WI38 (cell line): ENCODE measurements around the gene AK8.

ENCODE experiments used
- H3K4me3 ChIP-seq: 2 replicates; pipeline ENCODE4 v1.5.1; 2011; ENCODE audit warnings: low read depth, mild to moderate bottlenecking, control low read depth, low read length
- TF ChIP-seq, protein P1 (sequence below): IDR thresholded peaks from 2 replicates; pipeline ENCODE4 v1.5.1; 2012; ENCODE audit warnings: low read depth, mild to moderate bottlenecking, control low read depth, low read length

The AK8 gene

DNA sequence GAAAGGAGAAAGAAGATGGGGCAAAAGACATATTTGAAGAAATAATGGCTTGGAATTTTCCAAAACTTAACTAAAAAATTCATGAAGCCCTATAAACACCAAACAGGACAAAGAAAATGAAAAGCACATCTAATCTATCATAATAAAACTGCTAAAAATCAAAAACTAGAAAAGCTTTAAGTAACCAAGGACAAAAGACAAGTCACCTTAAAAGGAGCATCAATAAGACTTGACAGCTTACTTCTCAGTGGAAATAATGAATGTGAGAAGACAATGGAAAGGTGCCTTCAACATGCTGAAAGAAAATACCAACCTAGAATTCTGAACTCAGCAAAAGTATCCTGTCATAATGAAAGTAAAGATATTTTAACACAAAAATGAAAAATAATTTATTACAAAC, 180.9 kb downstream of the AK8 start:
- H3K4me3 ChIP-seq = no peak overlapping the region
- TF ChIP-seq, protein P1, sequence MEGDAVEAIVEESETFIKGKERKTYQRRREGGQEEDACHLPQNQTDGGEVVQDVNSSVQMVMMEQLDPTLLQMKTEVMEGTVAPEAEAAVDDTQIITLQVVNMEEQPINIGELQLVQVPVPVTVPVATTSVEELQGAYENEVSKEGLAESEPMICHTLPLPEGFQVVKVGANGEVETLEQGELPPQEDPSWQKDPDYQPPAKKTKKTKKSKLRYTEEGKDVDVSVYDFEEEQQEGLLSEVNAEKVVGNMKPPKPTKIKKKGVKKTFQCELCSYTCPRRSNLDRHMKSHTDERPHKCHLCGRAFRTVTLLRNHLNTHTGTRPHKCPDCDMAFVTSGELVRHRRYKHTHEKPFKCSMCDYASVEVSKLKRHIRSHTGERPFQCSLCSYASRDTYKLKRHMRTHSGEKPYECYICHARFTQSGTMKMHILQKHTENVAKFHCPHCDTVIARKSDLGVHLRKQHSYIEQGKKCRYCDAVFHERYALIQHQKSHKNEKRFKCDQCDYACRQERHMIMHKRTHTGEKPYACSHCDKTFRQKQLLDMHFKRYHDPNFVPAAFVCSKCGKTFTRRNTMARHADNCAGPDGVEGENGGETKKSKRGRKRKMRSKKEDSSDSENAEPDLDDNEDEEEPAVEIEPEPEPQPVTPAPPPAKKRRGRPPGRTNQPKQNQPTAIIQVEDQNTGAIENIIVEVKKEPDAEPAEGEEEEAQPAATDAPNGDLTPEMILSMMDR = no peak

DNA sequence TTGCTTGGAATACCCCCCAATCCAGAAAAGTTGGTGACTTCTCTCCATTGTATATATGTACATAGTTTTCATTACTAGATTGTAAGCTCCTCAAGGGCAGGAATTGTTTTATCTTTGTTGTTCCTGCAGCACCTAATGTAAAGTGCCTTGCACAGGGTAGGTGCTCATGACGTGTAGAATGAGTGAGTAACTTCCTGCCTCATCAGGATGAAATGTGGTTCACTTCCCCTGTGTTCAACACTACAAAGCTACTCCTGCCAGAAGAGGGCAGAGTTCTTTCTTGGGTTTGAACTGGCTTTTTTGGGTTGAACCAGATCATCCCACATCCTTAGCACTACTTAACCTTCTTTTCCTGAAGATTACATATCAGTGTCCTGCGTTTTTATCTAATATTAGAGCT, 183.9 kb downstream of the AK8 start:
- no peak overlapping the region for H3K4me3 ChIP-seq
- TF ChIP-seq, protein P1 = no peak

DNA sequence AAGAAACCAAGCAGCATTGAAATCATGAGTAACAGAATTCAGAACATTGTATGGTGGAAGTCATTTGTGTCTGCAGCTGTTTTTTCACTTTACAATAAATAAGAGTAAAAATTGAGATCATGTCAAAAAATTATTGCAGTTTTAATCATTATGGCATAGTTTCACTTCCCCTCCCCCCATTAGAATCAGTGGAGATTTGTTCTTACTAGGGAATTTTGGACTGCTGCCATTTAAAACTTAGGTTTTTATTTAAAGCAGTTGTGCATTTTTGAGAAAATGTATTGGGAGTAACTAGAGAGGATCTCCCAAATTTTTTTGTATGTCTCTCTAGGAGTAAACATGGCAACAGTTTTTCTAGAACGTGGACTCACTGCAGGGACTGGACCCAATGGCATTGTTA, 187.4 kb downstream of the AK8 start:
- TF ChIP-seq, protein P1 = no peak
- no peak overlapping the region for H3K4me3 ChIP-seq

DNA sequence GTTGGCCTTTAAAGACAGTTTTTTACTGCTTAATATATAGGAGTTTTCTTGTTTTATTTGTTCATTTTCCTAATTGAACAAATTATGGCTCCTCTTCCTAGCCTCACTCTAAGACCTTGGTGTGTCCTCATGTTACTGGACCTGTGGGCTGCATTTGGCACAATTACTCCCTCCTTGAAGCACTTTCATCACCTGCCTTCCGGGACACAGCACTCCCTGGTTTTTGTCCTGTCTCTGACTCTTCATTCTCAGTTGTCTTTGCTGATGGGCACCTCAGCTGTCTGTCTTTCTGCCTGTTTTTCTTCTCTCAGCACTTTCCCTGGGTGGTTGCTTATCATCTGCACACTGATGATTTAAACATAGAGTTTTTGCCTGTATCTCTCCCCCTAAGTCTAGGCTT, 194.2 kb downstream of the AK8 start:
- H3K4me3 ChIP-seq = no peak overlapping the region
- TF ChIP-seq, protein P1 = no peak

GRCh38 chr9:132681561-132681960, 196.5 kb downstream of the AK8 start:
- no peak overlapping the region for H3K4me3 ChIP-seq
- TF ChIP-seq, protein P1 = no peak

DNA sequence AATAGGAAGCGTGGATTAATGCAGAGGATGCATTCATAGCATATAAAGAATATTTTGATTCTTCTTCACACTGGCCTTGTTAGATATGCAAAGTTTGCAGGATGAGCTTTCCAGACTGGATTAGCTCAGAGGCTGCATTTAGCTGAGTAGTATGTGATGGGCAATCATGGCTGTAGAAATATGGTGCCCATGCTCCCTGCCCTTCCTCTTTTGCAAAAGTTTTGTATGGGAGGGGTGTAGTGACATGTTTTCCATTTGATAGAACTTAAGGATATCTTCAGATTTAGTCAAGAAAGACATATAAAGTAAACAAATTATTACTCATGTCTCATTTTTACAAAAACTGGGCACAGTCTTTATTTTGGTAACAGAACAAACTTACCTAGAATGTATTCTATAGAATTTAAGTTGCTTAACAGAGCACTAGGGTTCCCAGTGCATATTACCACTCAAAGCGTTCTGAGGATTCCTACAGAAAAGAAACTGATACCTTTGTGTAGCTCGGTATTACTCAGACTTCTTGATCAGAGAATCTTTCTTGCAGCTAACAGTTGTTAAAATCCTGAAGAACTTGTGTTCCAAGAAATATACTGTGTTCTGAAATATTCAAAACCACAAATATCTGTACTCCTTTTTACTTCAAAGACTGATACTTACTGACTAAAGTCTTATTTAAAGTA, 198.0 kb downstream of the AK8 start:
- TF ChIP-seq, protein P1 = no peak
- no peak overlapping the region for H3K4me3 ChIP-seq

DNA sequence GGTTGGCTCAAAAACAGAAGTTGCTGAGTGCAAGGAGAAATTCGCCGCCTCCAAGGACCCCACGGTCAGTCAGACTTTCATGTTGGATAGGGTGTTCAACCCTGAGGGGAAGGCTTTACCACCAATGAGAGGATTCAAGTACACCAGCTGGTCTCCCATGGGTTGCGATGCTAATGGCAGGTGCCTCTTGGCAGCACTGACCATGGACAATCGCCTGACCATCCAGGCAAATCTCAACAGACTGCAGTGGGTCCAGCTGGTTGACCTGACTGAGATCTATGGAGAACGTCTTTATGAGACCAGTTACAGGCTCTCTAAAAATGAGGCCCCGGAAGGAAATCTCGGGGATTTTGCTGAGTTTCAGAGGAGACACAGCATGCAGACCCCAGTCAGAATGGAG, 200.1 kb downstream of the AK8 start:
- TF ChIP-seq, protein P1 = no peak
- H3K4me3 ChIP-seq = no peak overlapping the region
